ENCODE data around the gene EXOC4. TPM values are rescaled to one million over a fixed set of nuclear protein-coding genes. Genes with fewer than 3 reads are reported as not detected.
"Not testable (repeated sequence)": the region's sequence is repeated elsewhere in the genome, so short reads cannot be mapped to it uniquely, and the experiment has no call there.

The EXOC4 gene
- 30.8 TPM for total RNA-seq
- long read RNA-seq, full-length matches to known transcripts = 13 of 28 reads
- long read RNA-seq, partial matches to known transcripts = 6 of 28 reads
- long read RNA-seq, other reads (novel, unspliced or antisense) = 9 of 28 reads

DNA sequence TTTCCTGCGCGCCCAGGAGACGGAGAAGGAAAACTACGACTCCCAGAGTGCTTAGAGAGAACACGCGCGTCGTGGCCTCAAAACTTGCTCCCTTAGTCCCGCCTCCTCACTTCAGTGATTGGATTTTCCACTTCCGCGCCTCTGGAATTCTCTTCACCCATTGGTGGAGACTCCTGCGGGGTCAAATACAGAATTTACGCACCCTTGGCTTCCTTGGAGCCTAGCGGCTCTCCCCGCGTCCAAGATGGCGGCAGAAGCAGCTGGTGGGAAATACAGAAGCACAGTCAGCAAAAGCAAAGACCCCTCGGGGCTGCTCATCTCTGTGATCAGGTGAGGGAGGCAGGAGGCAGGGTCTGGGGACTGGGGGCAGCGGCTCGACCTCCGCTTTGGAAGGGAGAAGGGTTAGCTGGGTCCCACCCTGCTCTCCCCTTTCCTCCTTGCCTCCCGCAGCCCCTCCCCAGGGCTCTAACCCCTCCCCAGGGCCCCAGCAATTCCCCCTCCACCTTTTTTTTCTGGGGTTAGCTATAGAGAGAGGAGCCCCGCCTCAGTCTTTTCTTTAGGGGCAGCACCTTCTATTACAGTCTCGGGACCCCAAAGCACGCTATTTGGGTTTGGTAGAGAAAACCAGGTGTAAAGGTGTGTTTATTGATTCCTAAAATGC, at the start of gene EXOC4:
EXOC4 (plus strand) TSS at position 221 of the 661 bp plus-strand sequence.
- intact Hi-C loops (cut with DNase I) = no loop called here
- DNase-seq (ENCODE audit: low spot score) = peak; percentile 95

DNA sequence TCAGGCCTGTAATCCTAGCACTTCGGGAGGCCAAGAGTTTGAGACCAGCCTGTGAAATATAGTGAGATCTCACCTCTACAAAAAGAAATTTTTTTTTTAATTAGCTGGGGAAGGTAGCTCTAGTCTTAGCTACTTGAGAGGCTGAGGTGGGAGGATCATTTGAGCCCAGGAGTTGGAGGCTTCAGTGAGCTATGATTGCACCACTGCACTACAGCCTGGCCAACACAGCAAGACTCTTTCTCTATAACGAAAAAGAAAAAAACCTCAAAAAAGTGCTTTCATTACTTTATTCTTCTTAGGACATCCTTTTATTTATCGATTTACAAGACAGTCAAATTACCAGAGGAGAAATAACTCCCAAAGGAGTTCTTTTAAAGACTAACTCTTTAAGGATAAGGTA, 49.4 kb upstream of the EXOC4 start:
- intact Hi-C loops (cut with DNase I) = no loop called here
- no peak for DNase-seq (ENCODE audit: low spot score)

DNA sequence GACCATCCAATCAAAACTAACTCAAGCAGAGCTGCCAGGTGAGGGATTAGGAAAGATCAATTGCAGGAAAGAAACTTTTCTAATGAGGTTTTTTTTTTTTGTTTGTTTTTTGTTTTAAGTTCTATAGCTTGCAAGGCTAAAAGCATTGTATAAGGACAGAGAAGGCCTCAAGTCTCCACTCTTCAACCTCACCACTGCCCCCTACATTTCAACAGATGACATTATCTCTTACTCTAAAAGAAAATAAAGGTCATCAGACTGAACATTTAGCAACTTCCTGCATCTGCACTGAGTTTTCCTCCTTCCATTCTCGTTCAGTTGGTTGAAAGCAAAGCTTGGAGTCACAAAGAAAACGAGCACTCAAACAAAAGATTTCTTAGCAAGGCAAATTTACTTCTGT, 45.2 kb upstream of the EXOC4 start:
- intact Hi-C loops (cut with DNase I) = no loop called here
- no peak for DNase-seq (ENCODE audit: low spot score)

DNA sequence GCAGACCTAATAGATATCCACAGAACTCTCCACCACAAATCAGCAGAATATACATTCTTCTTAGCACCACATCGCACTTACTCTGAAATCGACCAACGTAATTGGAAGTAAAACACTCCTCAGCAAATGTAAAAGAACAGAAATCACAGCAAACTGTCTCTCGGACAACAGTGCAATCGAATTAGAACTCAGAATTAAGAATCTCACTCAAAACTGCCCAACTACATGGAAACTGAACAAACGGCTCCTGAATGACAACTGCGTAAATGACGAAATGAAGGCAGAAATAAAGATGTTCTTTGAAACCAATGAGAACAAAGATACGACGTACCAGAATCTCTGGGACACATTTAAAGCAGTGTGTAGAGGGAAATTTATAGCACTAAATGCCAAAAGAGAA, 42.1 kb upstream of the EXOC4 start:
- DNase-seq (ENCODE audit: low spot score); intact Hi-C loops (cut with DNase I): not testable (repeated sequence)

GRCh38 chr7:133213772-133214171, 39.1 kb upstream of the EXOC4 start:
- intact Hi-C loops (cut with DNase I); DNase-seq (ENCODE audit: low spot score): not testable (repeated sequence)

DNA sequence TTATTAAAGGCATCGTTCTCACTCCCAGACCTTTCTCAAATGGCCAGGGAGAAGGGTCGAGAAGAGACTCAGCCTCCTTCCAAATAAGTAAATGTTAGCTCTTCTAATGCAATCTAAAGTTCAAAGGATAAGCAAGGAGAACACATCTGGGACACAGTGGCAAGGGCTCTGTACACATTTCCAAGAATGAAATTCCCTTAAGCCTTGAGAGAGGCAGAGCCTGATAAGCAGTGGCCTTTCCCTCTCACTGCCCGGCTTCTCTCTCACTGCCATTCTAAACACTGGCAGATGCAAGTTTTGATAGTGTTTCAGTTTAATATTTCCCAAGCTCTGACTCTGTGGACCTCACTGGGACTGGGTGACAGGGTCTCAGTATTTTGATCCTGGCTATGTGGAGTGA, 35.1 kb upstream of the EXOC4 start:
- DNase-seq (ENCODE audit: low spot score) = no peak
- intact Hi-C loops (cut with DNase I) = no loop called here

- intact Hi-C loops (cut with DNase I) = no loop called here
- no peak for DNase-seq (ENCODE audit: low spot score)
Observed at GRCh38 chr7:133230591-133231194, 22.2 kb upstream of the EXOC4 start.

DNA sequence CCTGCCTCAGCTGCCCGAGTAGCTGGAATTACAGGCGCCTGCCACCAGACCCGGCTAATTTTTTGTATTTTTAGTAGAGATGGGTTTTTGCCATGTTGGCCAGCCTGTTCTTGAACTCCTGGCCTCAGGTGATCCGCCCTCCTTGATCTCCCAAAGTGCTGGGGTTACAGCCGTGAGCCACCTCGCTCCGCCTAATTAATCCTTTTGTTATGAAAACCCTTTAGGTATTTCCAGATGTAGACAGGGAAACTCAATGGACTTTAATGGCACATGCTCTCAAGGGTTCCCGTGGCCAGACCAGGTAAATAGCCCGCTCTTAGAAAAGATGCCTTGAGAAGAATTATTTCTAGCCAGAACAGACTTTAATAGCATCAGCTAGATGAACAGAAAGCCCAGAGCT, 19.7 kb upstream of the EXOC4 start:
- no peak for DNase-seq (ENCODE audit: low spot score)
- intact Hi-C loops (cut with DNase I) = no loop called here

DNA sequence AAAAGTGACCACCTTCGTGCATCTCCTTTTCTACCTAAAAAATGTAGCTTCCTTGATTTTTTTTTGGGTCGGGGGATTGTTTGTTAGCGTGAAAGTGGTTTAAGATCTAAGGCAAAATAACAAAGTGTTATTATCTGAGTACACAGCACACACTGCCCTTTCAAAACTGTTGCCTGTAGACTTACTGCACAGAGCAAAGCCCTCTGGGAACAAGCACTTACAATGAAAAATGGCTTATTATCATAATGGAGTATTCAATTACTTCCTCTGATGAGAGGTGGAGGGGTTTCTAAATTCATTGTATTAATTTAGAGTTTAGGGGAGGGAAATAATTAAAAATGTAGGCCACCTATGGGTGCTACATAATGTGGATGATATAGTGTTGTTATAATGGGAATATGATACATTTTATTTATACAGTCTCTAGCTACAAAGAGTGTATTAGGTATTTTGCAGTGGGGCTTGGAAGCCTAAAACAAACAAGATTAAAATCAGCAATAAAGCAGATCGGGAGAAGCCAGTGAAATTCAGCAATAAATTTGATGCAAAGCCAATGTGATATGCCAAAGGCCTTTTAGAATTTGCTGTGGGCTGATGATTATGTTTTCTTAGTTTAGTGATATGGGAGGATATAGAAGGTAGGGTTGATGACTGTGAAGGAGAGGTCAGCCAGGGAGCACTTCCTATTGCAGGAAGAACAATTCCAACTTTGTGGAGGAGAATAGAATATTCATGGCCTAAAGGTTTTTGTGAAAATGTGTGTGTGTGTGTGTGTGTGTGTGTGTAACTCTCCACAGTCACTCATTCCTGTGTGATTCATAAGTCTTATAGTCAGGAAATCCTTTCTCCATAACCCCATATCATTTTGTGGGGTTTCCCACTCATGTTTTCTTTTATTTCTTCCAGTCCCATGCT, 17.7 kb upstream of the EXOC4 start:
- DNase-seq (ENCODE audit: low spot score) = no peak
- intact Hi-C loops (cut with DNase I) = no loop called here

- intact Hi-C loops (cut with DNase I) = no loop called here
- DNase-seq (ENCODE audit: low spot score) = no peak
Observed at GRCh38 chr7:133237545-133237944, 15.3 kb upstream of the EXOC4 start.

- intact Hi-C loops (cut with DNase I) = no loop called here
- DNase-seq (ENCODE audit: low spot score) = no peak
Observed at GRCh38 chr7:133240302-133240701, 12.6 kb upstream of the EXOC4 start.

- no peak for DNase-seq (ENCODE audit: low spot score)
Observed at GRCh38 chr7:133246558-133246957, 6.3 kb upstream of the EXOC4 start.

DNA sequence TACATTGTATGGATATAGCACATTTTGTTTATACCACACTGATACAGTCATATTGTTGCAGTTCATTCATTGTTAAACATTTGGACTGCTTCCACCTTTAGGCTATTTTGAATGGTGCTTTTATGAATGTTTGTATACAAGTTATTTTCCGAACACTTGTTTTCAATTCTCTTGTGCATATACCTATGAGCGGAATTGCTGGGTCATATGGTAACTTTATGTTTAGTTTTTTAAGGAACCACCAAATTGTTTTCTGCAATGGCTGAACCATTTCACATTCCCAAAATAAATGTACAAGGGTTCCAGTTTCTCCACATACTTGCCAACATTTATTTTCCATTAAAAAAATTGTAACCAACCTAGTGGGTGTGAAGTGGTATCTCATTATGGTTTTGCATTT, 4.0 kb upstream of the EXOC4 start:
- intact Hi-C loops (cut with DNase I) = no loop called here
- no peak for DNase-seq (ENCODE audit: low spot score)

More at GRCh38 chr7:133246558-133246957, 6.3 kb upstream of the EXOC4 start:
- intact Hi-C loops (cut with DNase I) = no loop called here

GRCh38 chr7:133252506-133252857, 396 bp upstream of the EXOC4 start:
- intact Hi-C loops (cut with DNase I) = no loop called here
- no peak for DNase-seq (ENCODE audit: low spot score)

DNA sequence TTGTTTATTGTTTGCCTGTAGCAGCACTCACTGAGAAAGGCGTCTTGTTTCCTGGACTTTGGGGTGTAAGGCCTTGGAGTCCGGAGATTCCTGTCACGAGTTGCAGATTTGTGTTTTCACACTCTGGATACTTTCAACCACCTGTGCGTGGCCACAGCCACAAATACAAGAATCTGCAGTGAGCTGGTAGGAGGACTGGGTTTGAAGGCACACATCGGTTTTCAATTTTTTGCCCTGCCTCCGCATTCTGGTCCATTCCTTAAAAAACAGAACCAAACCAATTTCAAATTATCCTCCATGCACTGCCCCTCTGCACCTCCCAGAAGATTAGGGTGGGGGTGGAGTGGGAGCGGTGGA, 619 bp downstream of the EXOC4 start:
- intact Hi-C loops (cut with DNase I) = no loop called here
- DNase-seq (ENCODE audit: low spot score) = no peak

- DNase-seq (ENCODE audit: low spot score) = no peak
- intact Hi-C loops (cut with DNase I) = no loop called here
Observed at GRCh38 chr7:133255486-133255885, 2.6 kb downstream of the EXOC4 start.

DNA sequence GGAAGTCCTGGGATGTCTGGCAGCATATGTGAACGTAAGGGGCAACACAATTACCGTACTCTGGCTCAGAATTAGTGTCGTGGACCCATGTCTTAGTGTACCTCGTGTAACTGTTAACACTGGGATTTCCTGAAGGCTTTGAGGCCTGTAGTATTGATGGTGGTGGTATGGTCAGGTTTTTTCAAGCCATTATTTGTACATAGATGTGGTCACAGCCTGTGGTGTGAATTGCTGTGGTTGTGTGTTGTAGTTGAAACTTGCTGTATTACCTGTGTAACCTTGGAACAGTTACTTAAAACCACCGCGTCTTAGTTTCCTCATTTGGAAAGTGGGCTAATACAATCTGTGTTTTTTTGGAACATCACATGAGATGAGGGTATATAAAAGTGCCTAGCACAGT, 5.3 kb downstream of the EXOC4 start:
- intact Hi-C loops (cut with DNase I) = no loop called here
- no peak for DNase-seq (ENCODE audit: low spot score)

DNA sequence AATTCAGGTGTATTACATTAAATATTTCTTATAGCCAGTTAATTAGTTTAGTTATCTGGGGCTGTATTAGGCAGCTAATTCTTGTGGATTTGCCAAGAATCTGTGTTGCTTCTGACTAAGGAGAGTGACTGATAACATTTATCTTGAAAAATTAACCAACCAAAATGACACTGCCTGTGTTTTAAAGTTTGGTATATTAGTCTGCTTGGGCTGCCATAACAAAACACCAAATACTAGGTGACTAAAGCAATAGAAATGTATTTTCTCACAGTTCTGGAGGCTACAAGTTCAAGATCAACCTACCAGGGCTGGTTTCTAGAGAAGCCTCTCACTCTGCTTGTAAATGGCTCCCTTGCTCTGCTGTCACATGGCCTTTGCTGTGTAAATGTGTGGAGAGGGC, 12.9 kb downstream of the EXOC4 start:
- DNase-seq (ENCODE audit: low spot score) = no peak
- intact Hi-C loops (cut with DNase I) = no loop called here

GRCh38 chr7:133268355-133268754, 15.5 kb downstream of the EXOC4 start:
- intact Hi-C loops (cut with DNase I) = no loop called here
- no peak for DNase-seq (ENCODE audit: low spot score)

DNA sequence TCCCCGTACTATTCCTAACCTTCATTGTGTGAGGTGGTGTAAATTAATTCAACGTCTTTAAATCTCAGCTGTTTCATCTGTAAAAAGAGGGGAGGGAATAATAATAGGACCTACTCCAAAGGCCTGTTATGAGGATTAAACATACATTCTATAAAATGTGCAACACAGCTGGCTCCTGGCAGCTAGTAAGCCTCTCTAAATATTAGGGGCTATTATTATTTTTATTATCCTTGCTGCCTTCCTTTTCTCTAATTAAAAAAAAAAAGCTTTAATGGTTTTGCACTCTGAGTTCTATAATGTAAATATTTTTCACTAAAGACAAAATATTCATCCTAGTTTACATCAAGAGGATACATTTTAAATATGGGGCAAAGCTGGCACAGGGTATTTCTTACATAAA, 19.5 kb downstream of the EXOC4 start:
- intact Hi-C loops (cut with DNase I) = no loop called here
- DNase-seq (ENCODE audit: low spot score) = no peak

GRCh38 chr7:133273227-133273626, 20.3 kb downstream of the EXOC4 start:
- intact Hi-C loops (cut with DNase I) = no loop called here
- no peak for DNase-seq (ENCODE audit: low spot score)
